GM10847 (cell line): ENCODE measurements around the gene CBFA2T3.

Experiments used
- POLR2A ChIP-seq: IDR thresholded peaks from 2 replicates; pipeline ENCODE4 v1.6.1; 2011; ENCODE audit not compliant: insufficient read length; ENCODE audit errors: extremely low read depth

Gene CBFA2T3

GRCh38 chr16:88936008-88936555, 40.9 kb downstream of the CBFA2T3 start:
- TF ChIP-seq POLR2A: no peak

GRCh38 chr16:88934066-88934667, 42.8 kb downstream of the CBFA2T3 start:
- TF ChIP-seq POLR2A: no peak

- no peak for TF ChIP-seq POLR2A
Observed at GRCh38 chr16:88932929-88933328, 44.1 kb downstream of the CBFA2T3 start.

- TF ChIP-seq POLR2A: no peak
Observed at GRCh38 chr16:88931936-88932335, 45.1 kb downstream of the CBFA2T3 start.

GRCh38 chr16:88931373-88931900, 45.6 kb downstream of the CBFA2T3 start:
- TF ChIP-seq POLR2A: no peak

GRCh38 chr16:88930716-88931115, 46.3 kb downstream of the CBFA2T3 start:
- no peak for TF ChIP-seq POLR2A

GRCh38 chr16:88929091-88929445, 47.9 kb downstream of the CBFA2T3 start:
- TF ChIP-seq POLR2A: no peak

GRCh38 chr16:88928405-88929090, 48.5 kb downstream of the CBFA2T3 start:
- no peak for TF ChIP-seq POLR2A

GRCh38 chr16:88927661-88928060, 49.3 kb downstream of the CBFA2T3 start:
- TF ChIP-seq POLR2A: no peak

- no peak for TF ChIP-seq POLR2A
Observed at GRCh38 chr16:88927010-88927409, 50.0 kb downstream of the CBFA2T3 start.

GRCh38 chr16:88926374-88926990, 50.5 kb downstream of the CBFA2T3 start:
- TF ChIP-seq POLR2A: no peak

- TF ChIP-seq POLR2A: no peak
Observed at GRCh38 chr16:88925540-88925887, 51.5 kb downstream of the CBFA2T3 start.

GRCh38 chr16:88924834-88925539, 52.0 kb downstream of the CBFA2T3 start:
- TF ChIP-seq POLR2A: no peak

GRCh38 chr16:88923926-88924833, 52.8 kb downstream of the CBFA2T3 start:
- no peak for TF ChIP-seq POLR2A
